Muscle layer of duodenum (tissue), 2 donors: Measurements from ENCODE around the gene RASL10A.

Experiments used
- H3K27ac ChIP-seq: one replicate; pipeline ENCODE4 v1.7.0; 2013; ENCODE audit warnings: mild to moderate bottlenecking, low read length
- H3K27me3 ChIP-seq: one replicate; pipeline ENCODE4 v1.7.0; 2013; ENCODE audit warnings: low read depth, mild to moderate bottlenecking, control low read depth, low read length
- H3K36me3 ChIP-seq, 2 donors: one replicate each; pipeline ENCODE4 v1.7.0; 2013; ENCODE audit warnings: low read length in 2 of 2, control low read depth in 1 of 2, mild to moderate bottlenecking in 1 of 2; ENCODE audit not compliant: insufficient read depth in 2 of 2, control insufficient read depth in 1 of 2
- H3K4me1 ChIP-seq, 2 donors: one replicate each; pipeline ENCODE4 v1.7.0; 2013; ENCODE audit warnings: low read length in 2 of 2, mild to moderate bottlenecking in 2 of 2, control low read depth in 1 of 2, moderate library complexity in 1 of 2; ENCODE audit not compliant: insufficient read depth in 2 of 2, control insufficient read depth in 1 of 2
- H3K4me3 ChIP-seq, 2 donors: one replicate each; pipeline ENCODE4 v1.7.0; 2013; ENCODE audit warnings: low read length in 2 of 2, low read depth in 1 of 2, mild to moderate bottlenecking in 1 of 2
- H3K9me3 ChIP-seq, 2 donors: one replicate each; pipeline ENCODE4 v1.7.0; 2013; ENCODE audit warnings: low read length in 2 of 2, control low read depth in 1 of 2, mild to moderate bottlenecking in 1 of 2; ENCODE audit not compliant: control insufficient read depth in 1 of 2
- donor health status: healthy.

Gene RASL10A

GRCh38 chr22:29263791-29264276 is 51.7 kb downstream of the RASL10A start:
- H3K4me1 ChIP-seq, result peaks cover 12 to 15% of the 10 kb centered on the region in 2 donors
- H3K4me3 ChIP-seq, result no peak overlapping the region
- H3K36me3 ChIP-seq, result peaks cover 8 to 32% of the 10 kb centered on the region in 2 donors
- no peaks in the 10 kb centered on the region for H3K9me3 ChIP-seq
- no peaks in the 10 kb centered on the region for H3K27me3 ChIP-seq
- H3K27ac ChIP-seq, result no peak overlapping the region
